PC-9 (cell line): ENCODE data around the gene INO80D. TPM values are rescaled to one million over a fixed set of nuclear protein-coding genes. Genes with fewer than 3 reads are reported as not detected.

Experiments
- BruUV-seq: library from RNA; stranded (reverse); fragments of 400-500 nt; replicated peaks from 2 replicates; lab custom pipeline; 2021; lab: Mats Ljungman, UMichigan
- CTCF ChIA-PET: fragments of 300-600 bp; sonication (Branson Sonifier 250); formaldehyde crosslinking; loops from one replicate; lab custom pipeline; 2022; ENCODE audit warnings: antibody characterized with exemption; lab: Charles Lee
- POLR2A ChIA-PET: fragments of 300-600 bp; sonication (Branson Sonifier 250); formaldehyde crosslinking; loops from one replicate; lab custom pipeline; 2022; ENCODE audit warnings: antibody characterized with exemption; ENCODE audit not compliant: unreplicated experiment; lab: Charles Lee
- DNase-seq, 2 experiments: peaks; one replicate each; pipeline versions ENCODE4 v3.0.0 to v3.0.0-alpha.2; 2015 to 2022; ENCODE audit warnings: mixed read lengths in 1 of 2
- H2AFZ ChIP-seq: fragments of 200-600 bp; sonication (generic); 2 replicates; pipeline ENCODE4 v1.8.1; 2017; ENCODE audit warnings: antibody characterized with exemption
- H3F3A ChIP-seq: fragments of 200-600 bp; sonication (generic); 2 replicates; pipeline ENCODE4 v1.8.1; 2017; ENCODE audit warnings: antibody characterized with exemption, mild to moderate bottlenecking, low read depth; ENCODE audit not compliant: insufficient read depth
- H3K27ac ChIP-seq: fragments of 200-600 bp; sonication (generic); 2 replicates; pipeline ENCODE4 v1.6.1; 2016; ENCODE audit warnings: mixed run types
- H3K27me3 ChIP-seq: fragments of 200-600 bp; sonication (generic); 2 replicates; pipeline ENCODE4 v1.6.1; 2016; ENCODE audit warnings: low read depth, mixed run types; ENCODE audit not compliant: insufficient read depth
- H3K36me3 ChIP-seq: fragments of 200-600 bp; sonication (generic); 2 replicates; pipeline ENCODE4 v1.6.1; 2016; ENCODE audit warnings: low read depth, mixed run types
- H3K4me1 ChIP-seq: fragments of 200-600 bp; sonication (generic); replicated peaks from 2 replicates; pipeline ENCODE4 v1.6.1; 2016; ENCODE audit warnings: mixed run types; ENCODE audit not compliant: insufficient read depth
- H3K4me2 ChIP-seq: fragments of 200-600 bp; sonication (generic); 2 replicates; pipeline ENCODE4 v1.6.1; 2017; ENCODE audit warnings: mixed run types
- H3K4me3 ChIP-seq: fragments of 200-600 bp; sonication (generic); 2 replicates; pipeline ENCODE4 v1.6.1; 2016; ENCODE audit warnings: mixed run types
- H3K79me2 ChIP-seq: fragments of 200-600 bp; sonication (generic); 2 replicates; pipeline ENCODE4 v1.6.1; 2017; ENCODE audit warnings: low read depth, mixed run types
- H3K9me2 ChIP-seq: fragments of 200-600 bp; sonication (generic); 2 replicates; pipeline ENCODE4 v1.8.1; 2017; ENCODE audit warnings: mild to moderate bottlenecking; ENCODE audit not compliant: insufficient read depth
- H3K9me3 ChIP-seq: fragments of 200-600 bp; sonication (generic); 2 replicates; pipeline ENCODE4 v1.8.1; 2016; ENCODE audit warnings: low read depth; ENCODE audit not compliant: insufficient read depth
- H4K20me1 ChIP-seq: fragments of 200-600 bp; sonication (generic); 2 replicates; pipeline ENCODE4 v1.8.1; 2017; ENCODE audit not compliant: insufficient read depth
- CTCF ChIP-seq: fragments of 200-600 bp; sonication (generic); conservative IDR thresholded peaks from 2 replicates; pipeline ENCODE4 v1.6.1; 2017; ENCODE audit warnings: mixed run types, antibody characterized with exemption, mild to moderate bottlenecking, moderate library complexity
- EZH2 ChIP-seq: fragments of 200-600 bp; sonication (generic); IDR thresholded peaks from 2 replicates; pipeline ENCODE4 v1.8.0; 2017; ENCODE audit warnings: antibody characterized with exemption, low read depth
- intact Hi-C: fragments of 100-400 bp; cut with micrococcal nuclease; formaldehyde crosslinking; loops from one replicate; pipeline ENCODE4 v1.10.0; 2022; ENCODE audit not compliant: unreplicated experiment
- total RNA-seq: library from RNA; stranded (reverse); gene quantifications from 2 replicates; pipeline ENCODE4 v1.2.3, GENCODE V29; 2021

INO80D gene
- total RNA-seq, 1 experiment from 2014 or later = 12.4 TPM

GRCh38 chr2:206112846-206113547 is 27.0 kb upstream of the INO80D start:
- H3K27ac ChIP-seq = no peak overlapping the region
- H3K36me3 ChIP-seq = no peaks in the 10 kb centered on the region
- H3K4me2 ChIP-seq = no peak overlapping the region
- H3K9me3 ChIP-seq = no peaks in the 10 kb centered on the region
- DNase-seq = no peak
- H3K4me1 ChIP-seq = no peaks in the 10 kb centered on the region
- no peak for TF ChIP-seq CTCF
- TF ChIP-seq EZH2 = no peak
- H3K9me2 ChIP-seq = no peaks in the 10 kb centered on the region
- CTCF ChIA-PET = no interaction called here
- no TSS peak for BruUV-seq
- H2AFZ ChIP-seq = no peak overlapping the region
- no peak overlapping the region for H3K4me3 ChIP-seq
- no peaks in the 10 kb centered on the region for H4K20me1 ChIP-seq
- POLR2A ChIA-PET = no interaction called here
- H3K27me3 ChIP-seq = no peaks in the 10 kb centered on the region
- no peaks in the 10 kb centered on the region for H3F3A ChIP-seq
- intact Hi-C loops = no loop called here
- no peaks in the 10 kb centered on the region for H3K79me2 ChIP-seq

GRCh38 chr2:206112108-206112507 is 26.1 kb upstream of the INO80D start:
- H3K27ac ChIP-seq = no peak overlapping the region
- no peaks in the 10 kb centered on the region for H3K4me1 ChIP-seq
- H3K4me2 ChIP-seq = no peak overlapping the region
- no peaks in the 10 kb centered on the region for H3K79me2 ChIP-seq
- H3K4me3 ChIP-seq = no peak overlapping the region
- H2AFZ ChIP-seq = no peak overlapping the region
- BruUV-seq = no TSS peak
- TF ChIP-seq CTCF (no peak), EZH2 (no peak)
- no peaks in the 10 kb centered on the region for H3F3A ChIP-seq
- no peaks in the 10 kb centered on the region for H3K9me2 ChIP-seq
- ChIA-PET CTCF (no interaction called here), POLR2A (no interaction called here)
- H3K27me3 ChIP-seq = no peaks in the 10 kb centered on the region
- H3K9me3 ChIP-seq = no peaks in the 10 kb centered on the region
- no peaks in the 10 kb centered on the region for H3K36me3 ChIP-seq
- no peak for DNase-seq
- no peaks in the 10 kb centered on the region for H4K20me1 ChIP-seq
- intact Hi-C loops = no loop called here

GRCh38 chr2:206108713-206109112 is 22.7 kb upstream of the INO80D start:
- Histone ChIP-seq H3K36me3 (no peaks in the 10 kb centered on the region), H3K9me2 (no peaks in the 10 kb centered on the region), H3K4me1 (peaks cover 7% of the 10 kb centered on the region; the same call in 1 of the 2 replicates), H3F3A (no peaks in the 10 kb centered on the region; the same call in 1 of the 2 replicates), H3K79me2 (no peaks in the 10 kb centered on the region), H3K27me3 (no peaks in the 10 kb centered on the region), H3K4me2 (no peak overlapping the region), H3K4me3 (no peak overlapping the region), H3K9me3 (0 out of 2 replicates have a peak, but pooled peaks cover 3% of the 10 kb centered on the region), H2AFZ (no peak overlapping the region), H4K20me1 (no peaks in the 10 kb centered on the region), H3K27ac (no peak overlapping the region)
- no peak for DNase-seq
- no TSS peak for BruUV-seq
- POLR2A ChIA-PET = no interaction called here
- intact Hi-C loops = no loop called here
- CTCF ChIA-PET = no interaction called here
- no peak for TF ChIP-seq CTCF
- no peak for TF ChIP-seq EZH2
